ENCODE data around the gene ZNF593.

The ZNF593 gene

GRCh38 chr1:26130695-26131094 is 39.0 kb upstream of the ZNF593 start:
- H3K27me3 ChIP-seq (replicated peaks): no peaks in the 10 kb centered on the region
- H3K36me3 ChIP-seq (replicated peaks): no peaks in the 10 kb centered on the region
- H3K27ac ChIP-seq: no peak overlapping the region
- TF ChIP-seq CTCF (IDR thresholded peaks at IDR 0.05; ENCODE audit: low read depth, low read length, missing control alignments): no peak
- no peak for DNase-seq
- in situ Hi-C loops (cut with HindIII; ENCODE audit: low pct_ligation_motif_present, low sequenced_read_pairs): no loop called here
- H3K4me3 ChIP-seq (ENCODE audit: low read depth, low read length): no peak overlapping the region

GRCh38 chr1:26132128-26132833 is 37.4 kb upstream of the ZNF593 start:
- no peak for TF ChIP-seq CTCF (IDR thresholded peaks at IDR 0.05; ENCODE audit: low read depth, low read length, missing control alignments)
- DNase-seq: no peak
- Histone ChIP-seq H3K27me3 (replicated peaks) (no peaks in the 10 kb centered on the region), H3K4me3 (ENCODE audit: low read depth, low read length) (no peak overlapping the region), H3K27ac (no peak overlapping the region), H3K36me3 (replicated peaks) (no peaks in the 10 kb centered on the region)
- in situ Hi-C loops (cut with HindIII; ENCODE audit: low pct_ligation_motif_present, low sequenced_read_pairs): no loop called here

- no peaks in the 10 kb centered on the region for H3K36me3 ChIP-seq (replicated peaks)
- H3K27me3 ChIP-seq (replicated peaks): no peaks in the 10 kb centered on the region
- TF ChIP-seq CTCF (IDR thresholded peaks at IDR 0.05; ENCODE audit: low read depth, low read length, missing control alignments): no peak
- in situ Hi-C loops (cut with HindIII; ENCODE audit: low pct_ligation_motif_present, low sequenced_read_pairs): no loop called here
- no peak overlapping the region for H3K4me3 ChIP-seq (ENCODE audit: low read depth, low read length)
- no peak for DNase-seq
- no peak overlapping the region for H3K27ac ChIP-seq
These were observed 36.9 kb upstream of the ZNF593 start for GRCh38 chr1:26132834-26133167.

GRCh38 chr1:26134466-26134865 is 35.2 kb upstream of the ZNF593 start:
- Histone ChIP-seq H3K4me3 (ENCODE audit: low read depth, low read length) (no peak overlapping the region), H3K27ac (no peak overlapping the region), H3K27me3 (replicated peaks) (no peaks in the 10 kb centered on the region), H3K36me3 (replicated peaks) (no peaks in the 10 kb centered on the region)
- DNase-seq: no peak
- in situ Hi-C loops (cut with HindIII; ENCODE audit: low pct_ligation_motif_present, low sequenced_read_pairs): no loop called here
- TF ChIP-seq CTCF (IDR thresholded peaks at IDR 0.05; ENCODE audit: low read depth, low read length, missing control alignments): no peak

DNA sequence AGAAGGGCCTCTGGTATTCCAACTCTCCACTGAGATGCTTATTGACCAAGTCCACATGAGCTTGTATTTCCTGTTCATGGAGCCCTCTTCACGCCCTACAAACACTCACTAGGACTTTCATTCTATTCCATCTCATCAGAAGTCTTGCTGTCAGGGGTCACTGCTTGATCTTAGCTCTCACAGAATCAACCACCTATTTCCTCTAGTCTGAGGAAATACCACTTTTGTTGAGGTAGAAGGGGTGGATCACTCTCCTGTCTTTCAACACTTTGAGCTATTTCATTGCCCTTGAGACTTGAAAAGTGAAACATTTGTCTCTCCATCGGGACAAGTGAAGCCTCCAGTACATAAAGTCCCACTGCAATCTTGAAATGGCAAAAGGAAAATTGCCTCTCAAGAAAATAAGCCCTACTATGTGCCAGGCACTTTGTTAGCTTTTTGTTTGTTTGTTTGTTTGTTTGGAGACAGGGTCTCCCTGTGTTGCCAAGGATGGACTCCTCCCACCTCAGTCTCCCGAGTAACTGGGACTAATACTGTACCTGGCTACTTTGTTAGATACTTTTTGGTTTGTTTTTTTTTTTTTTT is 30.6 kb upstream of the ZNF593 start:
- Histone ChIP-seq H3K27me3 (replicated peaks) (no peaks in the 10 kb centered on the region), H3K27ac (no peak overlapping the region), H3K36me3 (replicated peaks) (no peaks in the 10 kb centered on the region), H3K4me3 (ENCODE audit: low read depth, low read length) (no peak overlapping the region)
- in situ Hi-C loops (cut with HindIII; ENCODE audit: low pct_ligation_motif_present, low sequenced_read_pairs): no loop called here
- TF ChIP-seq CTCF (IDR thresholded peaks at IDR 0.05; ENCODE audit: low read depth, low read length, missing control alignments): no peak
- no peak for DNase-seq

- Histone ChIP-seq H3K36me3 (replicated peaks) (no peaks in the 10 kb centered on the region), H3K27ac (no peak overlapping the region), H3K27me3 (replicated peaks) (no peaks in the 10 kb centered on the region), H3K4me3 (ENCODE audit: low read depth, low read length) (no peak overlapping the region)
- in situ Hi-C loops (cut with HindIII; ENCODE audit: low pct_ligation_motif_present, low sequenced_read_pairs): no loop called here
- no peak for DNase-seq
- TF ChIP-seq CTCF (IDR thresholded peaks at IDR 0.05; ENCODE audit: low read depth, low read length, missing control alignments): peak; percentile 17
These were observed 27.5 kb upstream of the ZNF593 start for GRCh38 chr1:26142159-26142558.

Data from brain microvascular endothelial cell (primary cell).